Measurements from ENCODE around the gene ZNF23.

GRCh38 chr16:71441348-71442050, 20.5 kb downstream of the ZNF23 start:
- TF ChIP-seq CTCF (IDR thresholded peaks at IDR 0.05) (peak in 2 of 6 experiments; percentile 8 to 22), POLR2A (IDR thresholded peaks at IDR 0.05) (no peak)

Measured in thyroid gland (tissue), 4 donors.